GM12878 (cell line): ENCODE data around the gene ADA.

ENCODE experiments used
- CHD4 ChIP-seq: fragments of 200-600 bp; sonication (generic); IDR thresholded peaks from 2 replicates; pipeline ENCODE4 v1.6.1; 2016; ENCODE audit warnings: mild to moderate bottlenecking
- EP300 ChIP-seq, 2 experiments: fragments of 150-350 bp in 1 of 2; IDR thresholded peaks; 2 replicates each; pipeline ENCODE4 v1.6.1; 2011 to 2012; ENCODE audit warnings: low read depth in 2 of 2, low read length in 2 of 2, borderline replicate concordance in 1 of 2, improper control_type of control experiment in 1 of 2, inconsistent platforms in 1 of 2; ENCODE audit not compliant: control insufficient read depth in 1 of 2
- ETV6 ChIP-seq, 2 experiments: fragments of 450-650 bp in 1 of 2; IDR thresholded peaks in 1 of 2; conservative IDR thresholded peaks in 1 of 2; 2 replicates each; pipeline ENCODE4 v1.6.1; 2014; ENCODE audit warnings: antibody characterized with exemption in 1 of 2, borderline replicate concordance in 1 of 2, low read depth in 1 of 2, mild to moderate bottlenecking in 1 of 2, moderate library complexity in 1 of 2
- ZNF274 ChIP-seq: IDR thresholded peaks from one replicate; pipeline ENCODE4 v1.8.0; 2011; ENCODE audit not compliant: insufficient read length, insufficient read depth
- TF ChIP-seq, protein P1 (sequence below): IDR thresholded peaks from 2 replicates; pipeline ENCODE4 v1.6.1; 2011; ENCODE audit warnings: low read depth, low read length, improper control_type of control experiment, borderline replicate concordance

DNA sequence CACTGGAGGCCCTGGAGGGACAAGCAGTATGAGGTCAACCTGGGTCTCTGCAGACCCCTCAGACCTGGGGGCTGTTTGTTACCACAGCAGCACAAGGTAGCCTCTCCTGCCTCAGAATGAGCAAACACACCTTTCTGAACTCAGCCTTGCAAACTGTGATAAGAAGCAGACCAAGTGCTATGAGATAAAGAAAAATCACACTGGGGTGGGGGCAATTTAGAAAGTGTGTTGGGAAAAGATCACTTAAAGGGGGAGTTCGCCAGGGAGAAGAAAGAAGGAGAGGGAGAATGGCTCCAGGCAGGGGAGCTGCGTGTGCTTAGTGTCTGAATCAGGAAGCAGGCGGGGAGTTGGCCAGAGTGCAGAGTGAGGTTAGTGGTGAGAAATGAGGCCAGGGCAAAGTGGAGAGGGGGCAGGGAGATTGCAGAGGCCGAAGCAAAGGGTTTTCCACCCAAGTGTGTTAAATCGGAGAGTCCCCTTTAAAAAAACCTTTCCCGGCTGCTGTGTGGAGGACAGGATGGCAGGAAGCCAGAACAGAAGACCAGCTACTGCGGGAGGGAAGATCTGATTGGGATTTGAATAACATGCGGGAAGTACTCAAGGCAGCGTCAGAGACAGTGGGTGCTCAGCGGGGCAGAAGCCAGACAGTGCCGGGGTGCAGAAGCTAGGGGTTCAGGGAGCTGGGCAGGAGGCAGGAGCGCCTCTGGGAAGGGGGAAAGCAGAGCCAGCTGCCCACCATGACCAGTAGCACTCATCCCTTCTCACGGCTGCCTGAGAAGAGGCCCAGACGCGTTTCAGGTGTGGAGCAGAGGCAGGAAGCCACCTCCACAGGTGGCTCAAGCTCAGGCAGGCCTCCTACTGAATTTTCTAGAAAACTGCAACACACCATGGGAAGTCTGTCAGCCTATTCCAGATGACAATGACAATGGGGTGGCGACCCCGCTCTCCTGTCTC is 9.0 kb downstream of the ADA start:
- peak in 1 of 2 experiments; percentile 17; a peak in 1 of 4 replicates for TF ChIP-seq EP300 (IDR thresholded peaks at IDR 0.05; ENCODE audit: borderline replicate concordance in 1 of 2, control insufficient read depth in 1 of 2, low read depth in 2 of 2, low read length in 2 of 2)
- TF ChIP-seq ETV6 (conservative IDR thresholded peaks at IDR 0.05 in 1 of 2, IDR thresholded peaks at IDR 0.05 in 1 of 2; ENCODE audit: borderline replicate concordance in 1 of 2, low read depth in 1 of 2), result peak in 1 of 2 experiments; percentile 42; a peak in 1 of 4 replicates
- TF ChIP-seq ZNF274, result no peak
- TF ChIP-seq, protein P1, sequence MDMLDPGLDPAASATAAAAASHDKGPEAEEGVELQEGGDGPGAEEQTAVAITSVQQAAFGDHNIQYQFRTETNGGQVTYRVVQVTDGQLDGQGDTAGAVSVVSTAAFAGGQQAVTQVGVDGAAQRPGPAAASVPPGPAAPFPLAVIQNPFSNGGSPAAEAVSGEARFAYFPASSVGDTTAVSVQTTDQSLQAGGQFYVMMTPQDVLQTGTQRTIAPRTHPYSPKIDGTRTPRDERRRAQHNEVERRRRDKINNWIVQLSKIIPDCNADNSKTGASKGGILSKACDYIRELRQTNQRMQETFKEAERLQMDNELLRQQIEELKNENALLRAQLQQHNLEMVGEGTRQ, result no peak
- no peak for TF ChIP-seq CHD4
